ENCODE data around the gene CCDC85C.

DNA sequence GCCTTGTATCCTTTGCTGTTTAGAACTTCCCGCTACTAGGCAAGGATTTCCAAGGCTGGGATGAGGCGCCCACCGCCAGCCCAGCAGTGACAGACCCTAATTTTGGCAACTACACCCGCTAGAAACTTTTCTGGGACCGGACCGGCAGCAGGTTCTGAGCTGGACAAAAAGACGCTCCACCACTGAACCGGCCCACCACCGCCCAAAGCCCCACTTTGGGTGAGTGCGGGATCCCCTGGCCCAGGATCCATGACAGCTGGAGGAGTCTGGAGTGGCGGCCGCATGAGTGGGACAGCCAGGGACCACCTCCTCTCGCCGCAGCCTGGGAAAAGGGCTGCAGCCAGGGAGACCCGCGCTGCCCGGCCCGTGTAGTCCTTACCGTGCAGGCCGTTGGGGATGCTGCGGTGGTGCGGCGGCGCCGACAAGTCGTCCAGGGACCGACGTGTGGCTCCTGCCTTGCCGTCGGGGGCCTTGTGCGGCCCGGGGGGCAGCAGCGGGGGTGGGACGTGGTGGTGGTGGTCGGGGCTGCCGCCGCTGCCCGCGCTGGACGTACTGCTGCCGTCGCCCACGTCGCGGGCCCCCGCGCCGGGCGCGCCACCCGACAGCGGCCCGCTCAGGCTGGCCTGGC lies 1.1 kb downstream of the CCDC85C start:
- TF ChIP-seq RNF2 (IDR thresholded peaks at IDR 0.05; ENCODE audit: borderline replicate concordance, low read depth, low read length, missing control alignments, poor library complexity, severe bottlenecking) = no peak
- TF ChIP-seq, protein P1, sequence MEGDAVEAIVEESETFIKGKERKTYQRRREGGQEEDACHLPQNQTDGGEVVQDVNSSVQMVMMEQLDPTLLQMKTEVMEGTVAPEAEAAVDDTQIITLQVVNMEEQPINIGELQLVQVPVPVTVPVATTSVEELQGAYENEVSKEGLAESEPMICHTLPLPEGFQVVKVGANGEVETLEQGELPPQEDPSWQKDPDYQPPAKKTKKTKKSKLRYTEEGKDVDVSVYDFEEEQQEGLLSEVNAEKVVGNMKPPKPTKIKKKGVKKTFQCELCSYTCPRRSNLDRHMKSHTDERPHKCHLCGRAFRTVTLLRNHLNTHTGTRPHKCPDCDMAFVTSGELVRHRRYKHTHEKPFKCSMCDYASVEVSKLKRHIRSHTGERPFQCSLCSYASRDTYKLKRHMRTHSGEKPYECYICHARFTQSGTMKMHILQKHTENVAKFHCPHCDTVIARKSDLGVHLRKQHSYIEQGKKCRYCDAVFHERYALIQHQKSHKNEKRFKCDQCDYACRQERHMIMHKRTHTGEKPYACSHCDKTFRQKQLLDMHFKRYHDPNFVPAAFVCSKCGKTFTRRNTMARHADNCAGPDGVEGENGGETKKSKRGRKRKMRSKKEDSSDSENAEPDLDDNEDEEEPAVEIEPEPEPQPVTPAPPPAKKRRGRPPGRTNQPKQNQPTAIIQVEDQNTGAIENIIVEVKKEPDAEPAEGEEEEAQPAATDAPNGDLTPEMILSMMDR (IDR thresholded peaks at IDR 0.05; ENCODE audit: control extremely low read depth in 1 of 3, insufficient read depth in 1 of 3, low read depth in 1 of 3, low read length in 3 of 3) = no peak
- TF ChIP-seq POLR2A (IDR thresholded peaks at IDR 0.05; ENCODE audit: control extremely low read depth in 1 of 2, low read depth in 2 of 2, low read length in 2 of 2) = no peak
- TF ChIP-seq SAP30 (IDR thresholded peaks at IDR 0.05; ENCODE audit: insufficient read depth, insufficient replicate concordance, low read length) = no peak
- TF ChIP-seq, protein P2, sequence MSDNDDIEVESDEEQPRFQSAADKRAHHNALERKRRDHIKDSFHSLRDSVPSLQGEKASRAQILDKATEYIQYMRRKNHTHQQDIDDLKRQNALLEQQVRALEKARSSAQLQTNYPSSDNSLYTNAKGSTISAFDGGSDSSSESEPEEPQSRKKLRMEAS (IDR thresholded peaks at IDR 0.05) = no peak
- no peak for TF ChIP-seq JUN (IDR thresholded peaks at IDR 0.05; ENCODE audit: low read depth, low read length)
- no peak for TF ChIP-seq ZNF274 (IDR thresholded peaks at IDR 0.05; ENCODE audit: borderline replicate concordance, extremely low read depth, low read length)

Data from H1 (cell line).